Lower leg skin (tissue), 4 donors: Measurements from ENCODE around the gene CRACR2B. TPM values are rescaled to one million over a fixed set of nuclear protein-coding genes. Genes with fewer than 3 reads are reported as not detected.

Experiments
- DNase-seq, 2 donors: peaks; one replicate each; pipeline ENCODE4 v3.0.0-alpha.2; 2019; ENCODE audit warnings: low spot score in 2 of 2
- H3K4me3 ChIP-seq: fragments of 200-600 bp; sonication (generic); 2 replicates; pipeline ENCODE4 v1.5.1; 2017; ENCODE audit warnings: mild to moderate bottlenecking, low read depth; ENCODE audit not compliant: poor library complexity, severe bottlenecking
- POLR2A ChIP-seq, 2 donors: fragments of 450-650 bp; IDR thresholded peaks; one replicate each; pipeline ENCODE4 v1.6.1; 2016 to 2017; ENCODE audit warnings: antibody characterized with exemption in 2 of 2, mild to moderate bottlenecking in 1 of 2, moderate library complexity in 1 of 2
- WGBS, 2 donors: methylation state at CpG; one replicate each; pipeline ENCODE4 v1.1.5; 2018; 5-methylcytosine and 5-hydroxymethylcytosine counted together
- intact Hi-C: fragments of 100-400 bp; cut with DNase I; formaldehyde crosslinking; loops from one replicate; pipeline ENCODE4 v1.15.0; 2023; ENCODE audit warnings: low total_unique reads
- total RNA-seq, 4 donors: library from RNA; depleted of rRNA; stranded (reverse); fragments of >200 nt; gene quantifications; one replicate each; pipeline ENCODE4 v1.1.0, GENCODE V29; 2016
- TF ChIP-seq, protein P1 (sequence below), 3 donors: fragments of 450-650 bp; IDR thresholded peaks; one replicate each; pipeline ENCODE4 v1.5.1; 2016; ENCODE audit warnings: antibody characterized with exemption in 3 of 3, mild to moderate bottlenecking in 3 of 3, moderate library complexity in 2 of 3

CRACR2B gene
- total RNA-seq, 4 donors from 2014 or later, result 14.5 to 47.9 (median 32.3) TPM

DNA sequence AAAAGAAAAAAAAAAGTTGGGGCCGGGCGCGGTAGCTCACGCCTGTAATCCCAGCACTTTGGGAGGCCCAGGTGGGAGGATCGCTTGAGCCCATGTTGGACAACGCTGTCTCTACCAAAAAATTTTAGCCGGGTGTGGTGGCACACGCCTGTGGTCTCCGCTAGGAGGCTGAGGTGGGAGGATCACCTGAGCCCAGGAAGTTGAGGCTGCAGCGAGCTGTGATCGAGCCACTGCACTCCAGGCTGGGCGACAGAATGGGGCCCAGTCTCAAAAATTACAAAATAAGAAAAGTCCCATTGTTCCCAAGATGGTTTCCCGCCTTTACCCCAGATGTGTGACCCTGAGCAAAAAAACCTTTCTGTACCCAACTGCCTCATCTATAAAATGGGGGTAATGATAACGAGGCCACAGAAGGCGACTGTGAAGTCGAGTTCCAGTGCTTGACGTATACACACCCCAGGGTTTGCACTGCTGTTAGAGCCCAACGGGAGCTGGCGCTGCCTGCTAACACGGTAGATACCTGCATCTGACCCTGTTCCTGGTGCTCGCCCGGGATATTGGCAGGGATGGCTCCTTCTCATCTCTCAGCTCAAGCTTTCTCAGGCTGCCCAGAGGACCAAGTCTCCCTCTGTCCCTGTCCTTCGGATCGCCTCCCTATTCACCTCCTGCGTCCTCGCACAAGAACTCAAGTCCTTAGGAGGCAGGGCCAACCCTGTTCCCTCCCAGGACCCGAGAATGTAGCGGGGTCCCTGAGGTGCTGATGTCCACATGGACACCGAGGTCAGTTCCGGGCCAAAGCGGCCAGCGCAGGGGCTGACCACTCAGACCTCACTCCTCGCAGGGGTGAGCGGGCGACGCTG, 19.1 kb upstream of the CRACR2B start:
- intact Hi-C loops, result no loop called here
- H3K4me3 ChIP-seq, result peak overlapping the region; percentile 96
- 34 to 36% methylated on average over 29 to 33 of the region's 36 CpGs for WGBS, 2 donors
- DNase-seq, result no peak
- TF ChIP-seq, protein P1, sequence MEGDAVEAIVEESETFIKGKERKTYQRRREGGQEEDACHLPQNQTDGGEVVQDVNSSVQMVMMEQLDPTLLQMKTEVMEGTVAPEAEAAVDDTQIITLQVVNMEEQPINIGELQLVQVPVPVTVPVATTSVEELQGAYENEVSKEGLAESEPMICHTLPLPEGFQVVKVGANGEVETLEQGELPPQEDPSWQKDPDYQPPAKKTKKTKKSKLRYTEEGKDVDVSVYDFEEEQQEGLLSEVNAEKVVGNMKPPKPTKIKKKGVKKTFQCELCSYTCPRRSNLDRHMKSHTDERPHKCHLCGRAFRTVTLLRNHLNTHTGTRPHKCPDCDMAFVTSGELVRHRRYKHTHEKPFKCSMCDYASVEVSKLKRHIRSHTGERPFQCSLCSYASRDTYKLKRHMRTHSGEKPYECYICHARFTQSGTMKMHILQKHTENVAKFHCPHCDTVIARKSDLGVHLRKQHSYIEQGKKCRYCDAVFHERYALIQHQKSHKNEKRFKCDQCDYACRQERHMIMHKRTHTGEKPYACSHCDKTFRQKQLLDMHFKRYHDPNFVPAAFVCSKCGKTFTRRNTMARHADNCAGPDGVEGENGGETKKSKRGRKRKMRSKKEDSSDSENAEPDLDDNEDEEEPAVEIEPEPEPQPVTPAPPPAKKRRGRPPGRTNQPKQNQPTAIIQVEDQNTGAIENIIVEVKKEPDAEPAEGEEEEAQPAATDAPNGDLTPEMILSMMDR (IDR thresholded peaks at IDR 0.05), result no peak
- TF ChIP-seq POLR2A (IDR thresholded peaks at IDR 0.05), result no peak

DNA sequence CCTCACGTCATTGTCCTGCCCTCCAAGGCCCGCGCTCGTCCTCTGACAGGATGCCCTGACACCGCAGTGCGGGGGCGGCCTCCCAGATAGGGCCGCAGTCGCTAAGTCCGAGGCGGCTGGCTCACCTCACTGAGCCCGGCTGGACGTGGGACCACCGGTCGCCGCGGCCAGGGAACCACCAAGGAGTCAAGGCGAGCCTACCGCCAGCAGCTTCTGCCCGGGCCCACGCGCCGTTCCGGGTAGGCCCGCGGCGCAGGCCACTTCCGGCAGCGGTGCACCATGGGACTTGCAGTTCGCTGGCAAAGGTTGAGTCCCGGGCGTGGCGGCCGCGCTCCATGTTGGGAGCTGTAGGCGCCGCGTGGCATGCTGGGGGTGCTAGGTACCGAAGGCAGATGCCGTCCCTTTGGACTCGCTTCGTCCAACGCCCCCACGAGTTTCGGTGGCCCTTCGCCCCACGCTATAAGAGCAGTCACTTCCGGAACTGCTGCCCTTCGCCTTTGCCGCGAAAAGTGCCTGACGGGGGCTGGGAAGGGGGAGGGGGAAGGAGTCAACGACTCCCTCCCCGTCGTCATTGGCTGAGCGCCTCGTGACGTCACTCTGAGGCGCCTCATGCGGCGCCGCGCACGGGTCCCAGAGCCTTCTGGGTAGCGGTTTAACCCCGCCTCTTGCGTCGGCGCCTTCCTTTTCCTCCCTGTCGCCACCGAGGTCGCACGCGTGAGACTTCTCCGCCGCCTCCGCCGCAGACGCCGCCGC, 18.3 kb upstream of the CRACR2B start, which contains the start of gene RPLP2:
RPLP2 (plus strand) TSS at position 681 of the 753 bp plus-strand sequence. CDS start 268 bp downstream, outside the sequence.
- 0 to 1% methylated on average over 24 to 57 of the region's 81 CpGs for WGBS, 2 donors
- peak; percentile 97 to 100 for DNase-seq
- intact Hi-C loops, result no loop called here
- peak in 1 of 2 donors; percentile 87 for TF ChIP-seq POLR2A (IDR thresholded peaks at IDR 0.05)
- TF ChIP-seq, protein P1 (IDR thresholded peaks at IDR 0.05), result no peak
- peak within 1 kb of the TSS; percentile 96 for H3K4me3 ChIP-seq

DNA sequence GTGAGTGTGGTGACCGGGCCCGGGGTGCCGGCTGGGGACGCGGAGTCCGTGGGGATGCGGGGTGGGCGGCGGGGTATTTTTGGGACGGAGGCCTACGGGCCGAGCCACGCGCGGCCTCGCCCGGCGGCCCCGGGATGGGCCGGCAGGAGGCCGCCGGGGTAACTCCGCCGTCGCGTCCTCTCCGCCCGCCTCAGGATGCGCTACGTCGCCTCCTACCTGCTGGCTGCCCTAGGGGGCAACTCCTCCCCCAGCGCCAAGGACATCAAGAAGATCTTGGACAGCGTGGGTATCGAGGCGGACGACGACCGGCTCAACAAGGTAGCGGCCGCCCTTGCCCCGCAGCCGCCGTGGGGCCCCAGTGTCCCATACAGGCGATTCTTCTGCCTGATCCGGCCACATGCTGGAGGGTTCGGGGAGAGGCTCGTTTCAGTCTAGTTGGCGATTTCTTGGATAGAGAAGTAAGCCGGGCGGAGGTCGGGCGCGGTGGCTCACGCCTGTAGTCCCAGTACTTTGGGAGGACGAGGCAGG, 17.6 kb upstream of the CRACR2B start:
- no peak for DNase-seq
- H3K4me3 ChIP-seq, result peak overlapping the region; percentile 96
- intact Hi-C loops, result no loop called here
- TF ChIP-seq, protein P1 (IDR thresholded peaks at IDR 0.05), result no peak
- TF ChIP-seq POLR2A (IDR thresholded peaks at IDR 0.05), result no peak
- 0 to 3% methylated on average over 17 to 49 of the region's 55 CpGs for WGBS, 2 donors

DNA sequence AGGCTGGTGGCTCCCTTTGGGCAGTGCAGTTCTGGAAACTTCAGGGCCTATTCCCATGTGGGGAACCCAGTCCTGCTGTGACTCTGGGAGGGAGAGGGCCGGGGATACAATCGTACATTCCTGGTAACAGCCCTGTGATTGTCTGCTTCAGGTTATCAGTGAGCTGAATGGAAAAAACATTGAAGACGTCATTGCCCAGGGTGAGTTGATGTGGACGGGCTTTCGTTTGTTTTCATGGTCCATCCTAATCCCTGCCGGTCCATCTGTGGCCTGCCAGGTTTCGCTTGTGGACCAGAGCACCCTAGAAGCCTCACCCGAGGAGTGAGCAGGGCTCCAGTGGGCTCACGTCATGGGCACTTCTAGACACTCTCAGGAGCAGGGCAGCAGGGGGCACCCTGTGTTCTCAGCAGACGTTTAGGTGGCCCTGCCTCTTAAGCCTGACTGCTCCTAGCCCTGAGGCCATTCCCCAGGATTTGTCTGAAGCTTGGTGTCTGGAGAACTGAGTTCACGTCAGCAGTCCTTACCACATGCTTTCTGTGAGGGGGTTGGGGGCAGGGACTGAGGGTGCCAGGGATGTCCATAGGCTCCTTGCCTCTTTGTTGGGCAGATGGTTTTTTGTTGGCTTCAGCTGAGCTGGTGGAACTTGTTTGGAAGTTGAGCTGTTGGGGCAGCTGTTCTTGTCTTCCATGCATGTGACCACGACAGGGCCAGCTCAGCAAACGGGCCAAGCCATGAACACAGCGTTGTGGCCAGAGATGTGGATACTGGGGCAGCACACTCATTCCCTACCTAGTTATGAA, 16.1 kb upstream of the CRACR2B start:
- DNase-seq, result no peak
- no peak overlapping the region for H3K4me3 ChIP-seq
- intact Hi-C loops, result no loop called here
- TF ChIP-seq POLR2A (IDR thresholded peaks at IDR 0.05), result no peak
- TF ChIP-seq, protein P1 (IDR thresholded peaks at IDR 0.05), result no peak
- whole genome bisulfite sequencing, 2 donors, result 66 to 69% methylated on average over 14 of the region's 14 CpGs

DNA sequence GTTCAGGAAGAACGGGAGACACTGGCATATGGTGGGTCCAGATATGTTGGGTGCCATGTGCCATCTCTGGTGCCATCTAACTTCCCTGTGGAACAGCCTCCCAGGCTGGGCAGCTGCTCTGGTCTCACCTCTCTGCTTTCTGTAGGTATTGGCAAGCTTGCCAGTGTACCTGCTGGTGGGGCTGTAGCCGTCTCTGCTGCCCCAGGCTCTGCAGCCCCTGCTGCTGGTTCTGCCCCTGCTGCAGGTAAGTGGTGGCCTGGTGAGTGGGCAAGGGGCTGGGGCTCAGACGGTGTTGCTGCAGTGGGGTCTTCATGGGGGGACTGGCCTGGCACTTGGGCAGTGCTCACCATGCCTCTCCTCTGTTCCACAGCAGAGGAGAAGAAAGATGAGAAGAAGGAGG, 15.3 kb upstream of the CRACR2B start:
- 72 to 81% methylated on average over 2 to 3 of the region's 3 CpGs for WGBS, 2 donors
- no peak for TF ChIP-seq POLR2A (IDR thresholded peaks at IDR 0.05)
- TF ChIP-seq, protein P1 (IDR thresholded peaks at IDR 0.05), result no peak
- no peak for DNase-seq

More for the DNA sequence above, 15.3 kb upstream of the CRACR2B start:
- intact Hi-C loops, result no loop called here
- H3K4me3 ChIP-seq, result no peak overlapping the region
